K562 (cell line): Measurements from ENCODE around the gene COL26A1. TPM values are rescaled to one million over a fixed set of nuclear protein-coding genes. Genes with fewer than 3 reads are reported as not detected.
"Not testable (repeated sequence)": the region's sequence is repeated elsewhere in the genome, so short reads cannot be mapped to it uniquely, and the experiment has no call there.

Experiments
- ATAC-seq: fragments of 200-7000 bp; cut with Tn5 transposase; 3 replicates; pipeline ENCODE4 v1.9.1; 2020; ENCODE audit warnings: moderate library complexity
- BruUV-seq: library from RNA; stranded (reverse); fragments of 400-500 nt; replicated peaks from 2 replicates; lab custom pipeline; 2021; lab: Mats Ljungman, UMichigan
- CTCF ChIA-PET: fragments of 300-600 bp; formaldehyde crosslinking; extraction: SDS; loops from one replicate; lab custom pipeline; 2021; ENCODE audit warnings: low intra/inter-chr PET ratio; lab: Yijun Ruan, JAX
- POLR2A ChIA-PET: fragments of 300-600, 350-650 bp; sonication (Branson Sonifier 250); formaldehyde crosslinking; extraction: SDS; loops from one replicate; lab custom pipeline; 2021; ENCODE audit warnings: antibody characterized with exemption, inconsistent platforms; lab: Yijun Ruan, JAX
- DNase-seq, 4 experiments: peaks; one replicate each; pipeline versions ENCODE4 v3.0.0 to v3.0.0-alpha.2; 2011 to 2018; ENCODE audit warnings: low spot score in 3 of 4, mixed read lengths in 3 of 4; ENCODE audit errors: extremely low read depth in 1 of 4
- FAIRE-seq: peaks from 2 replicates; lab custom pipeline; 2011; peaks lifted over from hg19 to GRCh38; lab: Jason Lieb, UNC
- H2AFZ ChIP-seq: 2 replicates; pipeline ENCODE4 v1.6.0; 2011; ENCODE audit warnings: low read depth, low read length, control low read depth, inconsistent platforms
- H3K27ac ChIP-seq: fragments of 200-600 bp; 3 replicates; pipeline ENCODE4 v1.8.0; 2011; ENCODE audit warnings: low read depth, mild to moderate bottlenecking, control low read depth, inconsistent platforms, low read length, moderate library complexity, mixed read lengths; ENCODE audit errors: extremely low read depth
- H3K27me3 ChIP-seq, 2 experiments: fragments of 300-600 bp in 1 of 2; 2 replicates in 1 of 2; 3 replicates in 1 of 2; pipeline versions ENCODE4 v1.6.0 to v1.8.0; 2011; ENCODE audit warnings: inconsistent platforms in 2 of 2, low read length in 2 of 2, mild to moderate bottlenecking in 1 of 2, mixed read lengths in 1 of 2, moderate library complexity in 1 of 2; ENCODE audit not compliant: control insufficient read depth in 2 of 2, insufficient read depth in 2 of 2
- H3K36me3 ChIP-seq: fragments of 300-600 bp; 3 replicates; pipeline ENCODE4 v1.8.0; 2011; ENCODE audit warnings: mild to moderate bottlenecking, low read length, inconsistent platforms; ENCODE audit not compliant: control insufficient read depth, insufficient read depth
- H3K4me1 ChIP-seq, 2 experiments: fragments of 200-600 bp in 1 of 2; replicated peaks in 1 of 2; 2 replicates in 1 of 2; 3 replicates in 1 of 2; pipeline versions ENCODE4 v1.5.1 to v1.8.0; 2011; ENCODE audit warnings: inconsistent platforms in 2 of 2, low read length in 2 of 2, mild to moderate bottlenecking in 1 of 2, mixed read lengths in 1 of 2, moderate library complexity in 1 of 2; ENCODE audit not compliant: control insufficient read depth in 2 of 2, insufficient read depth in 2 of 2
- H3K4me2 ChIP-seq: 2 replicates; pipeline ENCODE4 v1.6.1; 2011; ENCODE audit warnings: low read length, control low read depth, inconsistent platforms, mixed read lengths; ENCODE audit not compliant: insufficient read depth
- H3K4me3 ChIP-seq: fragments of 200-600 bp; sonication (generic), shearing (Covaris generic); 2 replicates; pipeline ENCODE4 v1.5.1; 2016; ENCODE audit warnings: control low read depth, inconsistent platforms
- H3K79me2 ChIP-seq: fragments of 200-600 bp; 3 replicates; pipeline ENCODE4 v1.8.0; 2011; ENCODE audit warnings: low read length, inconsistent platforms; ENCODE audit not compliant: control insufficient read depth, insufficient read depth
- H3K9ac ChIP-seq, 2 experiments: 2 replicates each; pipeline versions ENCODE4 v1.6.0 to v1.6.1; 2011; ENCODE audit warnings: low read depth in 2 of 2, low read length in 2 of 2, control low read depth in 1 of 2, inconsistent platforms in 1 of 2, mild to moderate bottlenecking in 1 of 2, mixed read lengths in 1 of 2; ENCODE audit not compliant: insufficient read depth in 1 of 2
- H3K9me1 ChIP-seq: one replicate; pipeline ENCODE4 v1.6.0; 2011; ENCODE audit warnings: inconsistent platforms, mild to moderate bottlenecking, low read length, moderate library complexity; ENCODE audit not compliant: control insufficient read depth, insufficient read depth
- H3K9me3 ChIP-seq: replicated peaks from 2 replicates; pipeline ENCODE4 v1.5.1; 2011; ENCODE audit warnings: low read depth, low read length, inconsistent platforms; ENCODE audit not compliant: control insufficient read depth, insufficient read depth
- H4K20me1 ChIP-seq: replicated peaks from 2 replicates; pipeline ENCODE4 v1.6.1; 2011; ENCODE audit warnings: low read length, inconsistent platforms, mixed read lengths; ENCODE audit not compliant: control insufficient read depth, insufficient read depth
- WGBS: fragments of 100-300 bp; shearing (Covaris generic); methylation state at CpG from one replicate; pipeline ENCODE4 v1.1.6; 2016; ENCODE audit warnings: low coverage, mixed read lengths; ENCODE audit not compliant: insufficient coverage; ENCODE audit errors: missing lambda C conversion rate; 5-methylcytosine and 5-hydroxymethylcytosine counted together
- in situ Hi-C: fragments of 300-500 bp; cut with MboI; formaldehyde crosslinking; loops from 4 replicates; pipeline ENCODE4 v1.15.0; 2018; ENCODE audit warnings: inconsistent platforms, mixed read lengths
- intact Hi-C: fragments of 100-400 bp; cut with micrococcal nuclease; formaldehyde crosslinking; loops from 2 replicates; pipeline ENCODE4 v1.14.2; 2022
- polyA plus RNA-seq, 8 experiments: library from polyadenylated mRNA; depleted of rRNA in 4 of 8; stranded (reverse) in 5 of 8; unstranded in 3 of 8; fragments of >200 nt; fragmentation: Nextera tagmentation in 2 of 8; fragmentation: Illumina TruSeq in 1 of 8; extraction: Ambion mirVana in 2 of 8; extraction: Trizol in 1 of 8; gene quantifications; 2 replicates each; pipeline versions ENCODE4 v1.2.1 to v1.2.3, GENCODE V29; 2011 to 2014; ENCODE audit warnings: inconsistent platforms in 1 of 8, missing spikeins in 1 of 8
- total RNA-seq, 7 experiments: library from RNA; depleted of rRNA in 6 of 7; stranded (reverse); fragments of >200 nt in 6 of 7; fragmentation: Illumina TruSeq in 2 of 7; extraction: Trizol in 2 of 7; gene quantifications; 2 replicates each; pipeline versions ENCODE4 v1.2.1 to v1.2.3, GENCODE V29; 2011 to 2021; ENCODE audit warnings: low replicate concordance in 1 of 7
- TF ChIP-seq, protein P1 (sequence below): fragments of 150-350 bp; IDR thresholded peaks from 2 replicates; pipeline ENCODE4 v1.6.1; 2014; ENCODE audit warnings: low read depth, mild to moderate bottlenecking, low read length, borderline replicate concordance

COL26A1 gene
- total and polyA plus RNA-seq, 9 of the 15 experiments (the other 6 are each of a cell fraction or from before 2014, with no cell fraction given): 0.04 to 0.39 (median 0.07) TPM; not detected in 5

DNA sequence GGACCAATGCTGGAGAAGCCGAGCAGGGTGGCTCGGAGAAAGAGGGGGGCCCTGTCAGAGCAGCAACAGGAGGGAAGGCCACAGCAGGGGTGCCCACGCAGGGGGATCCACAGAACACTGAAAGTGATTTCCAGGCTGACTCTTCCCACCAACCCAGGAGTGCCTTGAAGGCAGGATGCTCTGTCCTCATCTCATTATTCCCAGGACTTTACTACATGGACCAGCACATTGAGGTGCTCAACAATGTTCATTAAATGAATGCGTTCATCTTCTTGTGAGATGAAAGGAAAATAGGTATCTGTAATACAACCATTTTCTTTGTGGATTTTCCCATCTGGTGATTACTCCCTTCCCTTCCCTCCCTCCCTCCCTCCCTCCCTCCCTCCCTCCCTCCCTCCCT lies 71.0 kb downstream of the COL26A1 start:
- 0% methylated on average over 4 of the region's 4 CpGs for WGBS
- TF ChIP-seq, protein P1, sequence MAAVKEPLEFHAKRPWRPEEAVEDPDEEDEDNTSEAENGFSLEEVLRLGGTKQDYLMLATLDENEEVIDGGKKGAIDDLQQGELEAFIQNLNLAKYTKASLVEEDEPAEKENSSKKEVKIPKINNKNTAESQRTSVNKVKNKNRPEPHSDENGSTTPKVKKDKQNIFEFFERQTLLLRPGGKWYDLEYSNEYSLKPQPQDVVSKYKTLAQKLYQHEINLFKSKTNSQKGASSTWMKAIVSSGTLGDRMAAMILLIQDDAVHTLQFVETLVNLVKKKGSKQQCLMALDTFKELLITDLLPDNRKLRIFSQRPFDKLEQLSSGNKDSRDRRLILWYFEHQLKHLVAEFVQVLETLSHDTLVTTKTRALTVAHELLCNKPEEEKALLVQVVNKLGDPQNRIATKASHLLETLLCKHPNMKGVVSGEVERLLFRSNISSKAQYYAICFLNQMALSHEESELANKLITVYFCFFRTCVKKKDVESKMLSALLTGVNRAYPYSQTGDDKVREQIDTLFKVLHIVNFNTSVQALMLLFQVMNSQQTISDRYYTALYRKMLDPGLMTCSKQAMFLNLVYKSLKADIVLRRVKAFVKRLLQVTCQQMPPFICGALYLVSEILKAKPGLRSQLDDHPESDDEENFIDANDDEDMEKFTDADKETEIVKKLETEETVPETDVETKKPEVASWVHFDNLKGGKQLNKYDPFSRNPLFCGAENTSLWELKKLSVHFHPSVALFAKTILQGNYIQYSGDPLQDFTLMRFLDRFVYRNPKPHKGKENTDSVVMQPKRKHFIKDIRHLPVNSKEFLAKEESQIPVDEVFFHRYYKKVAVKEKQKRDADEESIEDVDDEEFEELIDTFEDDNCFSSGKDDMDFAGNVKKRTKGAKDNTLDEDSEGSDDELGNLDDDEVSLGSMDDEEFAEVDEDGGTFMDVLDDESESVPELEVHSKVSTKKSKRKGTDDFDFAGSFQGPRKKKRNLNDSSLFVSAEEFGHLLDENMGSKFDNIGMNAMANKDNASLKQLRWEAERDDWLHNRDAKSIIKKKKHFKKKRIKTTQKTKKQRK: no peak
- in situ Hi-C loops: no loop called here
- Histone ChIP-seq H3K36me3 (no peaks in the 10 kb centered on the region), H3K4me1 (peaks cover 0 to 10% of the 10 kb centered on the region in 2 experiments; a peak in 1 of 5 replicates), H3K9me1 (no peaks in the 10 kb centered on the region), H3K9ac (no peak overlapping the region), H4K20me1 (peaks cover 3% of the 10 kb centered on the region; the same call in 1 of the 2 replicates), H3K79me2 (no peaks in the 10 kb centered on the region), H2AFZ (no peak overlapping the region), H3K4me3 (no peak overlapping the region), H3K27me3 (peaks cover 20 to 71% of the 10 kb centered on the region in 2 experiments), H3K4me2 (no peak overlapping the region), H3K27ac (no peak overlapping the region), H3K9me3 (no peaks in the 10 kb centered on the region)
- no TSS peak for BruUV-seq
- DNase-seq (no peak), FAIRE-seq (no peak), ATAC-seq (no peak)
- POLR2A ChIA-PET: interaction anchor here (0.6 kb wide), 1 partner anchor 121 kb away, joined by 4 read pairs; no protein-coding TSS in a partner anchor
- CTCF ChIA-PET: no interaction called here
- intact Hi-C loops: no loop called here

- ATAC-seq, BruUV-seq, H3K27ac ChIP-seq, H3K9ac ChIP-seq, DNase-seq, H3K79me2 ChIP-seq, H3K36me3 ChIP-seq, H2AFZ ChIP-seq, H3K4me3 ChIP-seq, H3K9me1 ChIP-seq, H3K9me3 ChIP-seq, intact Hi-C loops, FAIRE-seq, H3K4me1 ChIP-seq, H4K20me1 ChIP-seq, H3K4me2 ChIP-seq, in situ Hi-C loops, CTCF ChIA-PET: not testable (repeated sequence)
- WGBS: 0% methylated on average over 8 of the region's 8 CpGs
- POLR2A ChIA-PET: interaction anchor here (0.6 kb wide), 1 partner anchor 122 kb away, joined by 4 read pairs; no protein-coding TSS in a partner anchor
- peaks cover 20 to 76% of the 10 kb centered on the region in 2 experiments for H3K27me3 ChIP-seq
Measured at GRCh38 chr7:101434155-101434554, 71.5 kb downstream of the COL26A1 start.
